Islet of Langerhans (tissue), 1 donor: ENCODE measurements around the gene STOML1.
"Not testable (repeated sequence)": the region's sequence is repeated elsewhere in the genome, so short reads cannot be mapped to it uniquely, and the experiment has no call there.

Experiments
- FAIRE-seq: peaks from one replicate; lab custom pipeline; 2011; peaks lifted over from hg19 to GRCh38; lab: Jason Lieb, UNC

The STOML1 gene

GRCh38 chr15:73960472-73961070, 31.5 kb downstream of the STOML1 start:
- not testable (repeated sequence) for FAIRE-seq

GRCh38 chr15:73959801-73960200, 32.3 kb downstream of the STOML1 start:
- no peak for FAIRE-seq

GRCh38 chr15:73959012-73959581, 33.0 kb downstream of the STOML1 start:
- FAIRE-seq, result no peak

- no peak for FAIRE-seq
Measured at GRCh38 chr15:73957785-73958184, 34.3 kb downstream of the STOML1 start.

GRCh38 chr15:73957276-73957675, 34.8 kb downstream of the STOML1 start:
- no peak for FAIRE-seq

- FAIRE-seq, result no peak
Measured at GRCh38 chr15:73956743-73957135, 35.4 kb downstream of the STOML1 start.

- no peak for FAIRE-seq
Measured at GRCh38 chr15:73955861-73956742, 36.0 kb downstream of the STOML1 start.

GRCh38 chr15:73955326-73955725, 36.8 kb downstream of the STOML1 start:
- FAIRE-seq, result no peak

GRCh38 chr15:73954188-73955145, 37.6 kb downstream of the STOML1 start:
- no peak for FAIRE-seq

- no peak for FAIRE-seq
Measured at GRCh38 chr15:73952913-73953750, 39.0 kb downstream of the STOML1 start.

GRCh38 chr15:73952171-73952912, 39.8 kb downstream of the STOML1 start:
- FAIRE-seq, result no peak

- no peak for FAIRE-seq
Measured at GRCh38 chr15:73951601-73952000, 40.5 kb downstream of the STOML1 start.

- no peak for FAIRE-seq
Measured at GRCh38 chr15:73950831-73951561, 41.1 kb downstream of the STOML1 start.

- FAIRE-seq, result no peak
Measured at GRCh38 chr15:73950479-73950830, 41.6 kb downstream of the STOML1 start.

- FAIRE-seq, result no peak
Measured at GRCh38 chr15:73949496-73949895, 42.6 kb downstream of the STOML1 start.

GRCh38 chr15:73948982-73949381, 43.1 kb downstream of the STOML1 start:
- FAIRE-seq, result no peak

- no peak for FAIRE-seq
Measured at GRCh38 chr15:73948396-73948795, 43.7 kb downstream of the STOML1 start.

GRCh38 chr15:73947651-73948050, 44.4 kb downstream of the STOML1 start:
- no peak for FAIRE-seq

GRCh38 chr15:73946795-73947370, 45.2 kb downstream of the STOML1 start:
- no peak for FAIRE-seq
